ENCODE measurements around the gene WIZ.

The WIZ gene

GRCh38 chr19:15430526-15431120, 19.1 kb downstream of the WIZ start:
- in situ Hi-C loops (cut with MboI; ENCODE audit: low sequenced_read_pairs), result no loop called here

- in situ Hi-C loops (cut with MboI; ENCODE audit: low sequenced_read_pairs), result no loop called here
These were observed 19.8 kb downstream of the WIZ start for GRCh38 chr19:15429825-15430467.

- in situ Hi-C loops (cut with MboI; ENCODE audit: low sequenced_read_pairs), result no loop called here
These were observed 20.6 kb downstream of the WIZ start for GRCh38 chr19:15428956-15429824.

- in situ Hi-C loops (cut with MboI; ENCODE audit: low sequenced_read_pairs), result no loop called here
These were observed 21.7 kb downstream of the WIZ start for GRCh38 chr19:15427991-15428471.

GRCh38 chr19:15427350-15427700, 22.4 kb downstream of the WIZ start:
- in situ Hi-C loops (cut with MboI; ENCODE audit: low sequenced_read_pairs), result no loop called here

- in situ Hi-C loops (cut with MboI; ENCODE audit: low sequenced_read_pairs), result no loop called here
These were observed 23.0 kb downstream of the WIZ start for GRCh38 chr19:15426485-15427349.

- in situ Hi-C loops (cut with MboI; ENCODE audit: low sequenced_read_pairs), result no loop called here
These were observed 24.3 kb downstream of the WIZ start for GRCh38 chr19:15425321-15425950.

GRCh38 chr19:15424692-15425272, 25.0 kb downstream of the WIZ start:
- in situ Hi-C loops (cut with MboI; ENCODE audit: low sequenced_read_pairs), result no loop called here

- in situ Hi-C loops (cut with MboI; ENCODE audit: low sequenced_read_pairs), result no loop called here
These were observed 25.6 kb downstream of the WIZ start for GRCh38 chr19:15424121-15424520.

- in situ Hi-C loops (cut with MboI; ENCODE audit: low sequenced_read_pairs), result no loop called here
These were observed 26.6 kb downstream of the WIZ start for GRCh38 chr19:15423130-15423529.

GRCh38 chr19:15422296-15423075, 27.3 kb downstream of the WIZ start:
- in situ Hi-C loops (cut with MboI; ENCODE audit: low sequenced_read_pairs), result no loop called here

- in situ Hi-C loops (cut with MboI; ENCODE audit: low sequenced_read_pairs), result no loop called here
These were observed 28.0 kb downstream of the WIZ start for GRCh38 chr19:15421721-15422260.

GRCh38 chr19:15421136-15421695, 28.5 kb downstream of the WIZ start:
- in situ Hi-C loops (cut with MboI; ENCODE audit: low sequenced_read_pairs), result no loop called here

GRCh38 chr19:15419413-15420025, 30.2 kb downstream of the WIZ start:
- in situ Hi-C loops (cut with MboI; ENCODE audit: low sequenced_read_pairs), result no loop called here

GRCh38 chr19:15418579-15419412, 31.0 kb downstream of the WIZ start, which contains the start of gene AKAP8L:
Gene AKAP8L, minus strand, starts transcription at chr19:15418988. Its CDS starts 65 bp downstream, at chr19:15418923.
- in situ Hi-C loops (cut with MboI; ENCODE audit: low sequenced_read_pairs), result no loop called here

GRCh38 chr19:15418231-15418578, 31.6 kb downstream of the WIZ start:
- in situ Hi-C loops (cut with MboI; ENCODE audit: low sequenced_read_pairs), result no loop called here

- in situ Hi-C loops (cut with MboI; ENCODE audit: low sequenced_read_pairs), result no loop called here
These were observed 32.1 kb downstream of the WIZ start for GRCh38 chr19:15417699-15418098.

Measured in hTERT RPE-1 (cell line).